ENCODE data around the gene GPR39. TPM values are rescaled to one million over a fixed set of nuclear protein-coding genes. Genes with fewer than 3 reads are reported as not detected.

Gene GPR39
- polyA plus RNA-seq, 2 of the 4 experiments (the other 2 are of a cell fraction): 11.3 to 11.8 TPM

- H3K4me1 ChIP-seq: no peaks in the 10 kb centered on the region
- no peak for ATAC-seq
Measured at GRCh38 chr2:132577686-132578085, 161.1 kb downstream of the GPR39 start.

DNA sequence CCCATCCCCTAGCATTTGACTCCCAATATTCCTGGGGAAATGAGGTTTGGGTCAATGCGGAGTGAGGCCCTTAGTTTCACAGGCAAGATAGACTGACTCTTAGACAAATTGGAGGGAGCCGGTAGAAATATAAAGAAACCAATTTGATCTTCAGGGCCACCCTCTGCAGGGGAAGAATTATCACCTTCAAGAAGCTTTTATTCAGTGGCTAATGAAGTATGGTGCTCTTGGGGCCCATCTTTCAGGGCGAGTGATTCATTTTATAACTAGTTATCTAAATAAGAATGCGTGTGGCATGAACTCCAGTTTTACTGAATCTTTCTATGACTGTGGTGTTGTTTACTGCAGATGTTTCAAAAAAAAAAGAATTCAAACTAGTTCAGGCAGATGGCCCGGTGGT lies 165.0 kb downstream of the GPR39 start:
- TF ChIP-seq JUN (IDR thresholded peaks at IDR 0.05): no peak
- TF ChIP-seq KDM5A (IDR thresholded peaks at IDR 0.05): no peak
- TF ChIP-seq CEBPB (IDR thresholded peaks at IDR 0.05): no peak
- TF ChIP-seq CBX8 (IDR thresholded peaks at IDR 0.05): no peak
- no peak for TF ChIP-seq GATA3 (IDR thresholded peaks at IDR 0.05; ENCODE audit: borderline replicate concordance)
- TF ChIP-seq RARB (CRISPR knock-in tag; IDR thresholded peaks at IDR 0.05): no peak
- no peak for TF ChIP-seq FOSL2 (IDR thresholded peaks at IDR 0.05)
- TF ChIP-seq FOSL2 (CRISPR knock-in tag; IDR thresholded peaks at IDR 0.05): no peak
- TF ChIP-seq ESRRA (IDR thresholded peaks at IDR 0.05; ENCODE audit: borderline replicate concordance, low read length): no peak
- TF ChIP-seq EHMT2 (IDR thresholded peaks at IDR 0.05; ENCODE audit: low read depth): no peak
- no peak for TF ChIP-seq RNF2 (IDR thresholded peaks at IDR 0.05; ENCODE audit: borderline replicate concordance, low read depth)
- TF ChIP-seq EP300 (IDR thresholded peaks at IDR 0.05): no peak
- TF ChIP-seq SREBF2 (IDR thresholded peaks at IDR 0.05): no peak
- no peak for TF ChIP-seq CHD2 (IDR thresholded peaks at IDR 0.05; ENCODE audit: low read length, partially characterized antibody)
- TF ChIP-seq FOXS1 (CRISPR knock-in tag; IDR thresholded peaks at IDR 0.05): no peak
- no peak for TF ChIP-seq MYC (IDR thresholded peaks at IDR 0.05; ENCODE audit: borderline replicate concordance, low read length)
- no peak for TF ChIP-seq ZSCAN20 (CRISPR knock-in tag; IDR thresholded peaks at IDR 0.05)
- no peak for TF ChIP-seq HOXB13 (CRISPR knock-in tag; IDR thresholded peaks at IDR 0.05; ENCODE audit: low read depth)
- no peak for TF ChIP-seq NFE2L2 (conservative IDR thresholded peaks at IDR 0.05; ENCODE audit: low read length)
- no peak for TF ChIP-seq ELK1 (IDR thresholded peaks at IDR 0.05; ENCODE audit: low read depth, low read length)
- POLR2A ChIA-PET: no interaction called here
- H3K4me1 ChIP-seq: no peaks in the 10 kb centered on the region
- 92% methylated on average over 5 of the region's 5 CpGs for WGBS (ENCODE audit: missing lambda C conversion rate)
- no peak overlapping the region for H3K27ac ChIP-seq
- FAIRE-seq: no peak
- no peak overlapping the region for H3K4me2 ChIP-seq
- H3K4me3 ChIP-seq: no peak overlapping the region
- no peak for DNase-seq (ENCODE audit: low read depth in 1 of 2, low spot score in 1 of 2)
- H3K9me3 ChIP-seq: no peaks in the 10 kb centered on the region
- ATAC-seq: no peak
- CTCF ChIA-PET: no interaction called here

More at GRCh38 chr2:132577686-132578085, 161.1 kb downstream of the GPR39 start:
- no peak overlapping the region for H3K27ac ChIP-seq
- H3K4me2 ChIP-seq: no peak overlapping the region
- ChIA-PET POLR2A (no interaction called here), CTCF (no interaction called here)
- WGBS (ENCODE audit: missing lambda C conversion rate): 88% methylated on average over 2 of the region's 2 CpGs
- H3K4me3 ChIP-seq: no peak overlapping the region
- DNase-seq (ENCODE audit: low read depth in 1 of 2, low spot score in 1 of 2): no peak
- no peaks in the 10 kb centered on the region for H3K9me3 ChIP-seq
- no peak for FAIRE-seq
- TF ChIP-seq REST (IDR thresholded peaks at IDR 0.05) (no peak), MAZ (IDR thresholded peaks at IDR 0.05; ENCODE audit: borderline replicate concordance, low read depth, low read length) (no peak), RARB (CRISPR knock-in tag; IDR thresholded peaks at IDR 0.05) (no peak), NFE2L2 (conservative IDR thresholded peaks at IDR 0.05; ENCODE audit: low read length) (no peak)

All from A549 (cell line).